ENCODE measurements around the gene VAV2.

GRCh38 chr9:134005381-134005780, 13.3 kb upstream of the VAV2 start:
- TF ChIP-seq CTCF (IDR thresholded peaks at IDR 0.05; ENCODE audit: low read depth, low read length, missing input control) (no peak), ZBTB33 (IDR thresholded peaks at IDR 0.05) (no peak), RAD21 (IDR thresholded peaks at IDR 0.05) (no peak), TAF1 (conservative IDR thresholded peaks at IDR 0.05) (no peak), RXRA (IDR thresholded peaks at IDR 0.05) (no peak), REST (IDR thresholded peaks at IDR 0.05) (no peak), HNF4A (conservative IDR thresholded peaks at IDR 0.05) (no peak), JUND (IDR thresholded peaks at IDR 0.05) (no peak), EGR1 (IDR thresholded peaks at IDR 0.05; ENCODE audit: low read depth in 2 of 2) (no peak), YY1 (IDR thresholded peaks at IDR 0.05) (no peak)
